Lower lobe of right lung (tissue), 2 donors: ENCODE measurements around the gene FOXS1. TPM values are rescaled to one million over a fixed set of nuclear protein-coding genes. Genes with fewer than 3 reads are reported as not detected.

ENCODE experiments used
- ATAC-seq, 2 donors: fragments of 200-7000 bp; cut with Tn5 transposase; one replicate each; pipeline ENCODE4 v1.9.1; 2020 to 2022; ENCODE audit warnings: mild to moderate bottlenecking in 2 of 2, moderate library complexity in 2 of 2
- DNase-seq: peaks from one replicate; pipeline ENCODE4 v3.0.0-alpha.2; 2020
- H3K27ac ChIP-seq: fragments of 200-600 bp; one replicate; pipeline ENCODE4 v1.8.0; 2022
- H3K27me3 ChIP-seq: fragments of 200-600 bp; one replicate; pipeline ENCODE4 v1.8.0; 2022; ENCODE audit warnings: low read depth
- H3K36me3 ChIP-seq: fragments of 200-600 bp; one replicate; pipeline ENCODE4 v1.8.0; 2022; ENCODE audit warnings: mild to moderate bottlenecking
- H3K4me1 ChIP-seq: fragments of 200-600 bp; one replicate; pipeline ENCODE4 v1.8.0; 2022
- H3K4me3 ChIP-seq: fragments of 200-600 bp; one replicate; pipeline ENCODE4 v1.8.0; 2022; ENCODE audit warnings: mild to moderate bottlenecking
- H3K9me3 ChIP-seq: fragments of 200-600 bp; one replicate; pipeline ENCODE4 v1.8.0; 2022
- CTCF ChIP-seq: fragments of 200-600 bp; IDR thresholded peaks from one replicate; pipeline ENCODE4 v1.8.0; 2022; ENCODE audit warnings: antibody characterized with exemption, mild to moderate bottlenecking
- intact Hi-C: fragments of 100-400 bp; cut with DNase I; formaldehyde crosslinking; loops from one replicate; pipeline ENCODE4 v1.11.0; 2022
- total RNA-seq: library from RNA; stranded (reverse); fragmentation: NEBNext Ultra II Directional; extraction: Animal tissue kit (Norgen Biotek cat#: 25700); gene quantifications from one replicate; pipeline ENCODE4 v1.2.1, GENCODE V29; 2021
- donor health status: DM: no; HTN: yes; CAD: no; lungs with severe emphysema.

FOXS1 gene
- total RNA-seq, 1 donor from 2014 or later, result 1.1 TPM

DNA sequence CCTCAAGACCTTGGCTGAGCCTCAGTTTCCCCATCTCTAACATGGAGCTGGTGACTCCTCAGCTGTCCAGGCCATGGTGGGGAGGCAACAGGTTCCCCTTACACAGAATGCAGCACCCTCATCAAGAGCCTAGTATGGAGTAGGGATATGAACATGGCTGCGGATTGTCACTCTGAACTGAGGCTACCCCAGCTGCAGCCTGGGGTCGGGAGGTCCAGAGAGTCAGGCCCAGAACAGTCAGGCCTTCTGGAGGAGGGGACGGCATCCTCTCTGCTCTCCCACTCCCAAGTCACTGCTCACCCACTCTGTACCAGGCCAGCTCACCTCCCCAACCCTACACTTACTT lies 1.4 kb upstream of the FOXS1 start:
- ATAC-seq (no peak), DNase-seq (no peak)
- intact Hi-C loops, result no loop called here
- no peaks in the 10 kb centered on the region for H3K36me3 ChIP-seq
- H3K27me3 ChIP-seq, result peaks cover 18% of the 10 kb centered on the region
- TF ChIP-seq CTCF, result no peak
- H3K27ac ChIP-seq, result no peak overlapping the region
- no peak overlapping the region for H3K4me3 ChIP-seq
- no peaks in the 10 kb centered on the region for H3K9me3 ChIP-seq
- H3K4me1 ChIP-seq, result peaks cover 9% of the 10 kb centered on the region

DNA sequence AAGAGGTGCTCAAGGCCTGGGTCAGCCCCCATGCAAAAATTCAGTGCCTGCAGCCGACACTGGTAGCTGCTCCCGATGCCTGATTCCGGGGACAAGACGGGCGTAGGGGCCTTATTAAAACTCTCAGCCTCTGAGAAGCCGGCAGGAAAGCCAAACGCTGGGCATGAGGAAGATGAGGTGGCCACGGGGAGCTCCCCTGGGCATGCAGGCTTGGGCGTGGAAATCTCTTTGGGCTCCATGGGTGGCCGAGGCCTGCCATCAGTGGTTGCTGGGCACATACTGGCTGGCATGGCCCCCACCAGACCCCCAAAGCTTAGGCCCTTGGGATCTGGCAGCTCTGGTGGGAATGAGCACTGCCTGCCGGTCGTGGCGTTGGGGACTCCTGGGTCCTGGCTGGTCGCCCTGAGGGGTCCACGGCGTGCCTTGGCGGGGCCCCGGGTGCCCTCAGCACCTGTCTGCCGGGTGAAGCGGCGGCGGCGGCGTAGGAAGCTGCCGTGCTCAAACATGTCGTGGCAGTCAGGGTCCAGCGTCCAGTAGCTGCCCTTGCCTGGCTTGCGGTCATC lies 586 bp downstream of the FOXS1 start:
- Histone ChIP-seq H3K9me3 (no peaks in the 10 kb centered on the region), H3K27ac (peak overlapping the region; percentile 46), H3K27me3 (no peaks in the 10 kb centered on the region), H3K4me3 (peak overlapping the region; percentile 35), H3K4me1 (peaks cover 9% of the 10 kb centered on the region), H3K36me3 (no peaks in the 10 kb centered on the region)
- no peak for TF ChIP-seq CTCF
- DNase-seq (no peak), ATAC-seq (no peak)
- intact Hi-C loops, result no loop called here

DNA sequence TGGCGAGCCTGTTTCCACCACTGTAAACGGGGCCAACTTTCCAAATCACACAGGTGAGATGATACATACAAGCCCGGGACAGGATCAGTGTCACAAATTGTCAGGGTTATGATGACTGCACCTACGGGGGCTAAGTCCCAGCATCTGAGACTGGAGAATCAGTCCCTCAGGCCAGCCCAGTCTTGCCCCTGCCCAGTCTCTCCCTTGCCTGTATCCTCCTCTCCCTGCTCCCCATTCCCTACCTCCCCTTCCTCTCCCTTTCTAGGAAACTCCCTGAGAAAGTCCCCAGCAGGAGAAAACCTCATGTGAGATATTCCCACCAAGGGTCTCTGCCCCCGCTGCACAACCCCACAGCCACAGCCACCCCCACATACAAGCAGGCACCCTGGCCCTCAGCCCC lies 1.5 kb downstream of the FOXS1 start:
- Histone ChIP-seq H3K27ac (peak overlapping the region; percentile 34), H3K36me3 (no peaks in the 10 kb centered on the region), H3K9me3 (no peaks in the 10 kb centered on the region), H3K27me3 (no peaks in the 10 kb centered on the region), H3K4me1 (peaks cover 9% of the 10 kb centered on the region), H3K4me3 (peak overlapping the region; percentile 35)
- no peak for DNase-seq
- intact Hi-C loops, result no loop called here
- ATAC-seq, result no peak
- no peak for TF ChIP-seq CTCF

- H3K4me1 ChIP-seq, result peaks cover 11% of the 10 kb centered on the region
- DNase-seq, result no peak
- intact Hi-C loops, result no loop called here
Observed at GRCh38 chr20:31843288-31843687, 2.1 kb downstream of the FOXS1 start.

DNA sequence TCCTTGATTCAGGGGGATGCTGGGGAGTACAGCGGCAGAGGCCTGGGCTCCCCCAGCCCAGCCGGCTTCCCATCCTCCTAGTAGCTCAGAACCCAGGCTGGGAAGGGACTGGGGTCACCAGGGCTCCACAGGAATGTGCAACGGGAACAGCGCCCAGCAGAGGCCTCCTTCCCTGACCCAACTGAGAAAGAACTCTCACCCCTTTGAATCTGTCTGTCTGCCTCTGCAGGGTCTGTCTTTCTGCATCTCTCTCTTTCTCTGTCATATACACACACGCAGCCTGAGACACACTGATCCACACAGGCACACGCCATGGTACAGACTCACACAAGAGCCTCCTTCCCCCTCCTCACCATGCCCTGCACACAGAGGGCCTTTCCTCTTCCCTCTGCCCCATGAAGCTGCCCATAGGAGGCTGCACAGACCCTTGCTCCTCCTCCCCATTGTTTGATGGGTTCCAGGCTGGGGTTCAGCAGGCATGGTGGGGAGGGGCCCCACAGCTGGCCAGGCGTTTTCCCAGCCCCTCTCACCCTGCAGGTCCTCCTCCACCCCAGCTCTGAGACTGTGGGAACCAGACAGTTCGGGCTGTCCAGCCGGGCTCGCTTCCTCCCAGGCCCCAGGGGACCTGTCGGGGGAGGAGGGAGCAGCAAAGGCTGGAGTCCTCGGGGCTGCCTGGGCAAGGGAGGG lies 2.8 kb downstream of the FOXS1 start:
- Histone ChIP-seq H3K9me3 (no peaks in the 10 kb centered on the region), H3K4me1 (peaks cover 18% of the 10 kb centered on the region), H3K27me3 (no peaks in the 10 kb centered on the region), H3K27ac (peak overlapping the region; percentile 48), H3K36me3 (no peaks in the 10 kb centered on the region), H3K4me3 (no peak overlapping the region)
- ATAC-seq, result peak in 1 of 2 donors; percentile 17
- no peak for TF ChIP-seq CTCF
- no peak for DNase-seq
- intact Hi-C loops, result no loop called here

More at GRCh38 chr20:31843288-31843687, 2.1 kb downstream of the FOXS1 start:
- Histone ChIP-seq H3K27ac (peak overlapping the region; percentile 34), H3K36me3 (no peaks in the 10 kb centered on the region), H3K4me3 (peak overlapping the region; percentile 35), H3K27me3 (no peaks in the 10 kb centered on the region), H3K9me3 (no peaks in the 10 kb centered on the region)
- ATAC-seq, result no peak
- TF ChIP-seq CTCF, result no peak
